H9 (cell line): Measurements from ENCODE around the gene ITPKB. TPM values are rescaled to one million over a fixed set of nuclear protein-coding genes. Genes with fewer than 3 reads are reported as not detected.
A peak's percentile ranks its signal among the peaks of the same experiment; 100 is the strongest.

Experiments used
- DNase-seq: peaks from one replicate; pipeline ENCODE4 v3.0.0-alpha.2; 2017
- H2AFZ ChIP-seq: one replicate; pipeline ENCODE4 v1.6.1; 2013; ENCODE audit warnings: mild to moderate bottlenecking, low read length, control low read depth, moderate library complexity
- H2AK5ac ChIP-seq: 2 replicates; pipeline ENCODE4 v1.6.1; 2013; ENCODE audit warnings: low read length, control low read depth, mixed read lengths; ENCODE audit not compliant: insufficient read length
- H2BK120ac ChIP-seq: one replicate; pipeline ENCODE4 v1.6.1; 2013; ENCODE audit warnings: low read depth, mild to moderate bottlenecking, low read length, control low read depth, inconsistent platforms; ENCODE audit not compliant: poor library complexity, severe bottlenecking
- H2BK12ac ChIP-seq: 2 replicates; pipeline ENCODE4 v1.6.1; 2013; ENCODE audit warnings: low read length, control low read depth, mixed read lengths, low read depth; ENCODE audit not compliant: insufficient read length
- H2BK15ac ChIP-seq: 2 replicates; pipeline ENCODE4 v1.6.1; 2013; ENCODE audit warnings: low read depth, low read length, control low read depth
- H2BK20ac ChIP-seq: one replicate; pipeline ENCODE4 v1.6.1; 2013; ENCODE audit warnings: low read depth, mild to moderate bottlenecking, low read length, control low read depth, inconsistent platforms; ENCODE audit not compliant: poor library complexity, severe bottlenecking
- H2BK5ac ChIP-seq: 2 replicates; pipeline ENCODE4 v1.6.1; 2013; ENCODE audit warnings: low read length, control low read depth, mixed read lengths; ENCODE audit not compliant: insufficient read length
- H3K14ac ChIP-seq: 2 replicates; pipeline ENCODE4 v1.6.1; 2013; ENCODE audit warnings: low read length, control low read depth; ENCODE audit not compliant: insufficient read depth
- H3K18ac ChIP-seq: 2 replicates; pipeline ENCODE4 v1.6.1; 2013; ENCODE audit warnings: low read depth, mild to moderate bottlenecking, mixed read lengths, low read length, control low read depth; ENCODE audit not compliant: insufficient read length
- H3K23ac ChIP-seq: 2 replicates; pipeline ENCODE4 v1.6.1; 2013; ENCODE audit warnings: low read length, control low read depth, mixed read lengths, low read depth; ENCODE audit not compliant: insufficient read length
- H3K23me2 ChIP-seq: 2 replicates; pipeline ENCODE4 v1.6.1; 2013; ENCODE audit warnings: low read depth, mild to moderate bottlenecking, mixed read lengths, low read length, control low read depth; ENCODE audit not compliant: insufficient read length, poor library complexity, severe bottlenecking
- H3K27ac ChIP-seq: 2 replicates; pipeline ENCODE4 v1.5.1; 2013; ENCODE audit warnings: low read length, control low read depth, mixed read lengths, low read depth; ENCODE audit not compliant: insufficient read length
- H3K27me3 ChIP-seq: 2 replicates; pipeline ENCODE4 v1.6.1; 2013; ENCODE audit warnings: low read length, control low read depth, inconsistent platforms; ENCODE audit not compliant: insufficient read depth
- H3K4ac ChIP-seq: 2 replicates; pipeline ENCODE4 v1.6.1; 2013; ENCODE audit warnings: low read depth, mild to moderate bottlenecking, control low read depth, inconsistent platforms, low read length, moderate library complexity
- H3K4me1 ChIP-seq: 2 replicates; pipeline ENCODE4 v1.6.1; 2013; ENCODE audit warnings: low read length, control low read depth, inconsistent platforms; ENCODE audit not compliant: insufficient read depth
- H3K4me2 ChIP-seq: 2 replicates; pipeline ENCODE4 v1.6.1; 2013; ENCODE audit warnings: low read length, control low read depth, mixed read lengths; ENCODE audit not compliant: insufficient read length, insufficient read depth
- H3K56ac ChIP-seq: 2 replicates; pipeline ENCODE4 v1.6.1; 2013; ENCODE audit warnings: low read depth, mild to moderate bottlenecking, mixed read lengths, low read length, control low read depth; ENCODE audit not compliant: insufficient read length
- H3K79me1 ChIP-seq: 2 replicates; pipeline ENCODE4 v1.6.1; 2013; ENCODE audit warnings: low read depth, mild to moderate bottlenecking, moderate library complexity, low read length, control low read depth, inconsistent platforms; ENCODE audit not compliant: insufficient read depth, poor library complexity, severe bottlenecking
- H3K79me2 ChIP-seq: 2 replicates; pipeline ENCODE4 v1.6.1; 2013; ENCODE audit warnings: low read length, control low read depth, inconsistent platforms; ENCODE audit not compliant: insufficient read depth
- H3K9ac ChIP-seq: 2 replicates; pipeline ENCODE4 v1.6.1; 2013; ENCODE audit warnings: low read length, control low read depth, mixed read lengths; ENCODE audit not compliant: insufficient read length; ENCODE audit errors: extremely low read depth
- H3K9me3 ChIP-seq: one replicate; pipeline ENCODE4 v1.6.1; 2013; ENCODE audit warnings: low read depth, low read length, inconsistent platforms; ENCODE audit not compliant: control insufficient read depth
- H3T11ph ChIP-seq: one replicate; pipeline ENCODE4 v1.6.1; 2013; ENCODE audit warnings: mild to moderate bottlenecking, low read length, control low read depth, inconsistent platforms
- H4K20me1 ChIP-seq: one replicate; pipeline ENCODE4 v1.6.1; 2013; ENCODE audit not compliant: control insufficient read depth, insufficient read length, insufficient read depth
- H4K5ac ChIP-seq: 2 replicates; pipeline ENCODE4 v1.6.1; 2013; ENCODE audit warnings: low read depth, mild to moderate bottlenecking, mixed read lengths, low read length, control low read depth; ENCODE audit not compliant: insufficient read length
- H4K8ac ChIP-seq: replicated peaks from 2 replicates; pipeline ENCODE4 v1.6.1; 2013; ENCODE audit warnings: low read length, control low read depth, mixed read lengths, low read depth; ENCODE audit not compliant: insufficient read length
- H4K91ac ChIP-seq: 2 replicates; pipeline ENCODE4 v1.6.1; 2013; ENCODE audit warnings: low read depth, mild to moderate bottlenecking, moderate library complexity, mixed read lengths, low read length, control low read depth; ENCODE audit not compliant: insufficient read length
- H3K27ac Mint-ChIP-seq, 3 experiments: 2 replicates in 2 of 3; 3 replicates in 1 of 3; pipeline ENCODE4 v1.8.0; 2020 to 2021; ENCODE audit warnings: mixed read lengths in 3 of 3, mild to moderate bottlenecking in 1 of 3, moderate library complexity in 1 of 3
- H3K27me3 Mint-ChIP-seq: 2 replicates; pipeline ENCODE4 v1.8.0; 2021; ENCODE audit warnings: low read depth, mild to moderate bottlenecking, moderate library complexity, mixed read lengths
- H3K36me3 Mint-ChIP-seq, 3 experiments: 2 replicates in 2 of 3; 3 replicates in 1 of 3; pipeline ENCODE4 v1.8.0; 2020 to 2021; ENCODE audit warnings: low read depth in 3 of 3, mixed read lengths in 3 of 3; ENCODE audit not compliant: insufficient read depth in 1 of 3
- H3K4me1 Mint-ChIP-seq, 2 experiments: 2 replicates each; pipeline ENCODE4 v1.8.0; 2020; ENCODE audit warnings: mixed read lengths in 2 of 2
- H3K4me3 Mint-ChIP-seq, 2 experiments: 2 replicates in 1 of 2; 3 replicates in 1 of 2; pipeline ENCODE4 v1.8.0; 2020 to 2021; ENCODE audit warnings: mild to moderate bottlenecking in 2 of 2, mixed read lengths in 2 of 2, moderate library complexity in 1 of 2
- H3K9me3 Mint-ChIP-seq, 2 experiments: 2 replicates in 1 of 2; 3 replicates in 1 of 2; pipeline ENCODE4 v1.8.0; 2020; ENCODE audit warnings: mild to moderate bottlenecking in 2 of 2, mixed read lengths in 2 of 2, moderate library complexity in 1 of 2
- WGBS: extraction: QIAGEN DNeasy Blood & Tissue Kit; methylation state at CpG from one replicate; pipeline ENCODE4 v1.1.7; 2013; ENCODE audit warnings: missing lambda C conversion rate, low lambda C conversion rate, mixed read lengths; ENCODE audit not compliant: insufficient read length; ENCODE audit errors: extremely low coverage; 5-methylcytosine and 5-hydroxymethylcytosine counted together
- total RNA-seq: library from RNA; stranded (reverse); gene quantifications from 2 replicates; pipeline ENCODE4 v1.2.1, GENCODE V29; 2021
- TF ChIP-seq, protein P1 (sequence below): fragments of 200-600 bp; sonication (generic); conservative IDR thresholded peaks from 3 replicates; pipeline ENCODE4 v1.8.0; 2021; ENCODE audit warnings: antibody characterized with exemption, mild to moderate bottlenecking

Gene ITPKB
- total RNA-seq, 1 experiment from 2014 or later = 3.8 TPM

DNA sequence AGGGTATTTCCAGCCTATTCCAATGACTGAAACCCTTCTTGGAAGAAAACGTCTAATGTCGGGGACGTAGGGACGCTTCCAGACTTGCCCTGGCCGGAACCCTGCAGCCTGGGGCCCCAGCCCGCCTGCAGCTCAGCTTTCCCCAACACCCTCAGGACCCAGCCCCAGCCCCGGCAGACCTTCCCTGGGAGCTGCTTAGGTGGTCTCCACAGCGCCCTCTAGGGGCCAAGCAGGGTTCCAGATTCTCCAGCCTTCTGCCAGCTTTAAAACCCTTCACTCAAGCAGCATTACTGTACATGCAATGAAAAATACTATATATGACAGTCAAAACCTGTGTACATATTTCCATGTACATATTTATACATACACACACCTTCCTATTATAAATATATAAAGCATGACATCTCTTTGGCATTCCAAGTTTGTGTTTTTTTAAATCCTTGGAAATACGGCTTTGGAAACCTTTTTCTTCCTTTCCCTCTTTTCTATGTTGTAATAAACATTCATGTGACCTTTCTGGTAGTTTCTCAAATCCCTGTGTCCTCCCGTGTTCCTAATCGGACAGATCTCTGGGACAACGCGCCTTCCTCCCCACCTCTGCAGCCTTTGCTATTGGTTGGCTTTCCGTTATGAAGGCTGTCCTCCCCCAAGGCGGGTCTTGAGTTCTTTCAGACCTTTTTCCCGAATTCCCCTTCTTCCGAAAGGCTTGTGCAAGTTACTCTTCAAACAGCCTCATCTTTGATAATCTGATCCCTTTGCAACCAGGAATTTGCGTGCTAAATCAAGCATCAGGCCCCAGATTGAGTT, 130.2 kb downstream of the ITPKB start:
- Mint-ChIP-seq H3K27ac (peak overlapping the region in 1 of 3 experiments; percentile 55; a peak in 2 of 7 replicates), H3K36me3 (no peaks in the 10 kb centered on the region), H3K27me3 (peaks cover 2% of the 10 kb centered on the region; the same call in 1 of the 2 replicates), H3K4me1 (peaks cover 24 to 56% of the 10 kb centered on the region in 2 experiments), H3K4me3 (no peak overlapping the region; a peak in 1 of 5 replicates), H3K9me3 (peaks cover 0 to 1% of the 10 kb centered on the region in 2 experiments; a peak in 1 of 5 replicates)
- Histone ChIP-seq H3K56ac (no peak overlapping the region), H2BK15ac (no peak overlapping the region), H3K27ac (no peak overlapping the region), H3K4me2 (no peak overlapping the region), H2BK5ac (no peak overlapping the region), H4K8ac (no peak overlapping the region), H3K27me3 (no peaks in the 10 kb centered on the region), H2BK12ac (no peak overlapping the region), H3K18ac (no peak overlapping the region), H4K5ac (no peak overlapping the region), H4K20me1 (no peaks in the 10 kb centered on the region), H3K4ac (no peak overlapping the region), H2AFZ (no peak overlapping the region), H2AK5ac (no peak overlapping the region), H3T11ph (no peak overlapping the region), H3K79me2 (no peaks in the 10 kb centered on the region), H3K9ac (no peak overlapping the region), H3K14ac (peak overlapping the region; percentile 9; the same call in 1 of the 2 replicates), H3K23ac (no peak overlapping the region), H3K23me2 (no peaks in the 10 kb centered on the region), H3K79me1 (no peaks in the 10 kb centered on the region), H2BK20ac (no peak overlapping the region), H3K9me3 (no peaks in the 10 kb centered on the region), H3K4me1 (no peaks in the 10 kb centered on the region; the same call in 1 of the 2 replicates), H2BK120ac (no peak overlapping the region), H4K91ac (no peak overlapping the region)
- no CpG with 5 or more reads among the region's 18 CpGs for WGBS
- peak; percentile 89 for DNase-seq
- TF ChIP-seq, protein P1, sequence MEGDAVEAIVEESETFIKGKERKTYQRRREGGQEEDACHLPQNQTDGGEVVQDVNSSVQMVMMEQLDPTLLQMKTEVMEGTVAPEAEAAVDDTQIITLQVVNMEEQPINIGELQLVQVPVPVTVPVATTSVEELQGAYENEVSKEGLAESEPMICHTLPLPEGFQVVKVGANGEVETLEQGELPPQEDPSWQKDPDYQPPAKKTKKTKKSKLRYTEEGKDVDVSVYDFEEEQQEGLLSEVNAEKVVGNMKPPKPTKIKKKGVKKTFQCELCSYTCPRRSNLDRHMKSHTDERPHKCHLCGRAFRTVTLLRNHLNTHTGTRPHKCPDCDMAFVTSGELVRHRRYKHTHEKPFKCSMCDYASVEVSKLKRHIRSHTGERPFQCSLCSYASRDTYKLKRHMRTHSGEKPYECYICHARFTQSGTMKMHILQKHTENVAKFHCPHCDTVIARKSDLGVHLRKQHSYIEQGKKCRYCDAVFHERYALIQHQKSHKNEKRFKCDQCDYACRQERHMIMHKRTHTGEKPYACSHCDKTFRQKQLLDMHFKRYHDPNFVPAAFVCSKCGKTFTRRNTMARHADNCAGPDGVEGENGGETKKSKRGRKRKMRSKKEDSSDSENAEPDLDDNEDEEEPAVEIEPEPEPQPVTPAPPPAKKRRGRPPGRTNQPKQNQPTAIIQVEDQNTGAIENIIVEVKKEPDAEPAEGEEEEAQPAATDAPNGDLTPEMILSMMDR = peak; percentile 95
